Fibroblast of lung (primary cell): ENCODE data around the gene SLC5A4. TPM values are rescaled to one million over a fixed set of nuclear protein-coding genes. Genes with fewer than 3 reads are reported as not detected.

ENCODE experiments used
- DNase-seq, 2 donors: peaks; one replicate each; pipeline versions ENCODE4 v3.0.0 to v3.0.0-alpha.2; 2010; ENCODE audit warnings: low read depth in 2 of 2
- H2AFZ ChIP-seq: 2 replicates; pipeline ENCODE4 v1.5.1; 2012; ENCODE audit warnings: low read length, control low read depth, inconsistent platforms
- H3K27ac ChIP-seq: 2 replicates; pipeline ENCODE4 v1.5.1; 2011; ENCODE audit warnings: low read length, control low read depth; ENCODE audit not compliant: insufficient read depth
- H3K27me3 ChIP-seq: 2 replicates; pipeline ENCODE4 v1.5.1; 2011; ENCODE audit warnings: mild to moderate bottlenecking, low read length; ENCODE audit not compliant: control insufficient read depth, insufficient read depth
- H3K36me3 ChIP-seq: 2 replicates; pipeline ENCODE4 v1.5.1; 2011; ENCODE audit warnings: low read length; ENCODE audit not compliant: control insufficient read depth, insufficient read depth
- H3K4me1 ChIP-seq: 2 replicates; pipeline ENCODE4 v1.5.1; 2011; ENCODE audit warnings: low read length; ENCODE audit not compliant: control insufficient read depth, insufficient read depth; ENCODE audit errors: extremely low read depth
- H3K4me2 ChIP-seq: 2 replicates; pipeline ENCODE4 v1.5.1; 2011; ENCODE audit warnings: low read length, control low read depth; ENCODE audit not compliant: insufficient read depth; ENCODE audit errors: extremely low read depth
- H3K4me3 ChIP-seq, 4 experiments: fragments of 200-600 bp in 1 of 4; sonication (generic) in 1 of 4; replicated peaks in 1 of 4; 2 replicates each; pipeline ENCODE4 v1.5.1; 2011 to 2016; ENCODE audit warnings: low read length in 4 of 4, low read depth in 3 of 4, mild to moderate bottlenecking in 3 of 4, control low read depth in 2 of 4, inconsistent platforms in 1 of 4, mixed read lengths in 1 of 4; ENCODE audit not compliant: insufficient read depth in 1 of 4; ENCODE audit errors: control extremely low read depth in 1 of 4
- H3K79me2 ChIP-seq: 2 replicates; pipeline ENCODE4 v1.5.1; 2012; ENCODE audit warnings: mild to moderate bottlenecking, low read length, inconsistent platforms; ENCODE audit not compliant: control insufficient read depth, insufficient read depth
- H3K9ac ChIP-seq: 2 replicates; pipeline ENCODE4 v1.5.1; 2011; ENCODE audit warnings: mild to moderate bottlenecking, low read length, control low read depth; ENCODE audit not compliant: insufficient read depth
- H3K9me3 ChIP-seq: 2 replicates; pipeline ENCODE4 v1.5.1; 2012; ENCODE audit warnings: low read depth, low read length; ENCODE audit not compliant: control insufficient read depth, insufficient read depth
- H4K20me1 ChIP-seq: 2 replicates; pipeline ENCODE4 v1.5.1; 2011; ENCODE audit warnings: low read length; ENCODE audit not compliant: control insufficient read depth, insufficient read depth; ENCODE audit errors: extremely low read depth
- EZH2 ChIP-seq: IDR thresholded peaks from 2 replicates; pipeline ENCODE4 v1.5.1; 2012; ENCODE audit warnings: low read length, control low read depth, mild to moderate bottlenecking; ENCODE audit errors: missing control alignments
- polyA plus RNA-seq, 2 donors: library from polyadenylated mRNA; depleted of rRNA in 1 of 2; stranded (reverse) in 1 of 2; unstranded in 1 of 2; fragments of >200 nt; gene quantifications; 2 replicates each; pipeline ENCODE4 v1.2.1, GENCODE V29; 2011 to 2012; ENCODE audit warnings: missing spikeins in 1 of 2
- total RNA-seq: library from RNA; depleted of rRNA; stranded (reverse); fragments of >200 nt; gene quantifications from 2 replicates; pipeline ENCODE4 v1.2.1, GENCODE V29; 2014
- TF ChIP-seq, protein P1 (sequence below), 2 donors: IDR thresholded peaks in 1 of 2; conservative IDR thresholded peaks in 1 of 2; 1 replicate in 1 of 2; 2 replicates in 1 of 2; pipeline ENCODE4 v1.5.1; 2011 to 2012; ENCODE audit warnings: low read length in 2 of 2, control low read depth in 1 of 2, inconsistent platforms in 1 of 2, low read depth in 1 of 2, mild to moderate bottlenecking in 1 of 2

The SLC5A4 gene
- total and polyA plus RNA-seq, 2 donors (not counting 1 experiment from before 2014, with no cell fraction given) = 0.06 TPM; not detected in 1

GRCh38 chr22:32244547-32244946 lies 10.6 kb downstream of the SLC5A4 start:
- TF ChIP-seq EZH2 = no peak
- TF ChIP-seq, protein P1, sequence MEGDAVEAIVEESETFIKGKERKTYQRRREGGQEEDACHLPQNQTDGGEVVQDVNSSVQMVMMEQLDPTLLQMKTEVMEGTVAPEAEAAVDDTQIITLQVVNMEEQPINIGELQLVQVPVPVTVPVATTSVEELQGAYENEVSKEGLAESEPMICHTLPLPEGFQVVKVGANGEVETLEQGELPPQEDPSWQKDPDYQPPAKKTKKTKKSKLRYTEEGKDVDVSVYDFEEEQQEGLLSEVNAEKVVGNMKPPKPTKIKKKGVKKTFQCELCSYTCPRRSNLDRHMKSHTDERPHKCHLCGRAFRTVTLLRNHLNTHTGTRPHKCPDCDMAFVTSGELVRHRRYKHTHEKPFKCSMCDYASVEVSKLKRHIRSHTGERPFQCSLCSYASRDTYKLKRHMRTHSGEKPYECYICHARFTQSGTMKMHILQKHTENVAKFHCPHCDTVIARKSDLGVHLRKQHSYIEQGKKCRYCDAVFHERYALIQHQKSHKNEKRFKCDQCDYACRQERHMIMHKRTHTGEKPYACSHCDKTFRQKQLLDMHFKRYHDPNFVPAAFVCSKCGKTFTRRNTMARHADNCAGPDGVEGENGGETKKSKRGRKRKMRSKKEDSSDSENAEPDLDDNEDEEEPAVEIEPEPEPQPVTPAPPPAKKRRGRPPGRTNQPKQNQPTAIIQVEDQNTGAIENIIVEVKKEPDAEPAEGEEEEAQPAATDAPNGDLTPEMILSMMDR (conservative IDR thresholded peaks at IDR 0.05 in 1 of 2, IDR thresholded peaks at IDR 0.05 in 1 of 2; ENCODE audit: low read depth in 1 of 2, low read length in 2 of 2) = no peak
- Histone ChIP-seq H3K4me1 (no peaks in the 10 kb centered on the region), H3K79me2 (no peaks in the 10 kb centered on the region), H3K4me2 (no peak overlapping the region), H3K9me3 (no peaks in the 10 kb centered on the region), H3K27me3 (no peaks in the 10 kb centered on the region), H3K36me3 (no peaks in the 10 kb centered on the region), H3K9ac (no peak overlapping the region), H3K4me3 (no peak overlapping the region), H2AFZ (no peak overlapping the region), H3K27ac (no peak overlapping the region), H4K20me1 (no peaks in the 10 kb centered on the region)
- no peak for DNase-seq

GRCh38 chr22:32240461-32240860 lies 14.7 kb downstream of the SLC5A4 start:
- Histone ChIP-seq H3K36me3 (no peaks in the 10 kb centered on the region), H4K20me1 (no peaks in the 10 kb centered on the region), H3K79me2 (no peaks in the 10 kb centered on the region), H3K27ac (no peak overlapping the region), H3K27me3 (no peaks in the 10 kb centered on the region), H3K4me1 (no peaks in the 10 kb centered on the region), H3K4me2 (no peak overlapping the region), H3K9me3 (no peaks in the 10 kb centered on the region), H3K9ac (no peak overlapping the region), H3K4me3 (no peak overlapping the region), H2AFZ (no peak overlapping the region)
- no peak for TF ChIP-seq EZH2
- TF ChIP-seq, protein P1 (conservative IDR thresholded peaks at IDR 0.05 in 1 of 2, IDR thresholded peaks at IDR 0.05 in 1 of 2; ENCODE audit: low read depth in 1 of 2, low read length in 2 of 2) = no peak
- no peak for DNase-seq

GRCh38 chr22:32237906-32238305 lies 17.2 kb downstream of the SLC5A4 start:
- no peaks in the 10 kb centered on the region for H3K9me3 ChIP-seq
- DNase-seq = no peak
- H3K27ac ChIP-seq = no peak overlapping the region
- TF ChIP-seq, protein P1 (conservative IDR thresholded peaks at IDR 0.05 in 1 of 2, IDR thresholded peaks at IDR 0.05 in 1 of 2; ENCODE audit: low read depth in 1 of 2, low read length in 2 of 2) = no peak
- no peak for TF ChIP-seq EZH2
- H2AFZ ChIP-seq = no peak overlapping the region
- H3K4me2 ChIP-seq = no peak overlapping the region
- H3K4me3 ChIP-seq = no peak overlapping the region
- H3K36me3 ChIP-seq = no peaks in the 10 kb centered on the region
- H3K27me3 ChIP-seq = no peaks in the 10 kb centered on the region
- H3K9ac ChIP-seq = no peak overlapping the region
- no peaks in the 10 kb centered on the region for H3K79me2 ChIP-seq
- no peaks in the 10 kb centered on the region for H4K20me1 ChIP-seq
- H3K4me1 ChIP-seq = no peaks in the 10 kb centered on the region
